MCF 10A (cell line): ENCODE results near the gene ATP2A1. TPM values are rescaled to one million over a fixed set of nuclear protein-coding genes. Genes with fewer than 3 reads are reported as not detected.

Source experiments
- BruUV-seq: library from RNA; stranded (reverse); fragments of 400-500 nt; replicated peaks from 2 replicates; lab custom pipeline; 2021; lab: Mats Ljungman, UMichigan
- CTCF ChIA-PET: fragments of 300-600 bp; sonication (Branson Sonifier 250); formaldehyde crosslinking; extraction: SDS; loops from one replicate; lab custom pipeline; 2021; ENCODE audit warnings: antibody characterized with exemption, inconsistent platforms; lab: Yijun Ruan, JAX
- POLR2A ChIA-PET: fragments of 300-600, 350-650 bp; sonication (Branson Sonifier 250); formaldehyde crosslinking; extraction: SDS; loops from one replicate; lab custom pipeline; 2020; ENCODE audit warnings: antibody characterized with exemption, inconsistent platforms; lab: Yijun Ruan, JAX
- DNase-seq: peaks from one replicate; pipeline ENCODE4 v3.0.0-alpha.2; 2018; ENCODE audit not compliant: unreplicated experiment
- H3K27ac Mint-ChIP-seq: one replicate; pipeline ENCODE4 v1.8.0; 2022; ENCODE audit warnings: mild to moderate bottlenecking, low read depth, mixed read lengths; ENCODE audit not compliant: unreplicated experiment
- H3K27me3 Mint-ChIP-seq: one replicate; pipeline ENCODE4 v1.8.0; 2022; ENCODE audit warnings: mixed read lengths; ENCODE audit not compliant: insufficient read depth, unreplicated experiment
- H3K36me3 Mint-ChIP-seq: one replicate; pipeline ENCODE4 v1.8.0; 2022; ENCODE audit warnings: mild to moderate bottlenecking, moderate library complexity, mixed read lengths; ENCODE audit not compliant: insufficient read depth, unreplicated experiment
- H3K4me1 Mint-ChIP-seq: one replicate; pipeline ENCODE4 v1.8.0; 2022; ENCODE audit warnings: mixed read lengths; ENCODE audit not compliant: insufficient read depth, unreplicated experiment
- H3K4me3 Mint-ChIP-seq: one replicate; pipeline ENCODE4 v1.8.0; 2022; ENCODE audit warnings: mild to moderate bottlenecking, moderate library complexity, mixed read lengths; ENCODE audit not compliant: unreplicated experiment
- H3K9me3 Mint-ChIP-seq: one replicate; pipeline ENCODE4 v1.8.0; 2022; ENCODE audit warnings: mixed read lengths; ENCODE audit not compliant: unreplicated experiment
- CTCF ChIP-seq: fragments of 200-600 bp; IDR thresholded peaks from one replicate; pipeline ENCODE4 v1.8.0; 2022; ENCODE audit warnings: antibody characterized with exemption, mild to moderate bottlenecking; ENCODE audit not compliant: unreplicated experiment
- intact Hi-C: fragments of 100-400 bp; cut with micrococcal nuclease; formaldehyde crosslinking; loops from 2 replicates; pipeline ENCODE4 v1.14.1; 2022
- total RNA-seq: library from RNA; stranded (reverse); gene quantifications from 2 replicates; pipeline ENCODE4 v1.2.3, GENCODE V29; 2022

ATP2A1 gene
- total RNA-seq, 1 experiment from 2014 or later = 0.23 TPM

- no peaks in the 10 kb centered on the region for H3K9me3 Mint-ChIP-seq
- H3K4me3 Mint-ChIP-seq = no peak overlapping the region
- intact Hi-C loops = no loop called here
- BruUV-seq = no TSS peak
- H3K36me3 Mint-ChIP-seq = no peaks in the 10 kb centered on the region
- CTCF ChIA-PET = interaction anchor here (0.6 kb wide), 2 partner anchors 20 to 28 kb away, joined by 3 read pairs; no protein-coding TSS in a partner anchor
- TF ChIP-seq CTCF = no peak
- H3K27me3 Mint-ChIP-seq = no peaks in the 10 kb centered on the region
- POLR2A ChIA-PET = interaction anchor here (0.7 kb wide), 1 partner anchor 50 kb away, joined by 3 read pairs; no protein-coding TSS in a partner anchor
- DNase-seq = no peak
- no peak overlapping the region for H3K27ac Mint-ChIP-seq
- no peaks in the 10 kb centered on the region for H3K4me1 Mint-ChIP-seq
Measured at GRCh38 chr16:28893291-28893690, 15.0 kb downstream of the ATP2A1 start.

GRCh38 chr16:28895609-28896008 lies 17.3 kb downstream of the ATP2A1 start:
- ChIA-PET CTCF (no interaction called here), POLR2A (no interaction called here)
- Mint-ChIP-seq H3K9me3 (no peaks in the 10 kb centered on the region), H3K27me3 (no peaks in the 10 kb centered on the region), H3K36me3 (no peaks in the 10 kb centered on the region), H3K27ac (no peak overlapping the region), H3K4me1 (no peaks in the 10 kb centered on the region), H3K4me3 (no peak overlapping the region)
- intact Hi-C loops = no loop called here
- TF ChIP-seq CTCF = no peak
- BruUV-seq = no TSS peak
- no peak for DNase-seq

DNA sequence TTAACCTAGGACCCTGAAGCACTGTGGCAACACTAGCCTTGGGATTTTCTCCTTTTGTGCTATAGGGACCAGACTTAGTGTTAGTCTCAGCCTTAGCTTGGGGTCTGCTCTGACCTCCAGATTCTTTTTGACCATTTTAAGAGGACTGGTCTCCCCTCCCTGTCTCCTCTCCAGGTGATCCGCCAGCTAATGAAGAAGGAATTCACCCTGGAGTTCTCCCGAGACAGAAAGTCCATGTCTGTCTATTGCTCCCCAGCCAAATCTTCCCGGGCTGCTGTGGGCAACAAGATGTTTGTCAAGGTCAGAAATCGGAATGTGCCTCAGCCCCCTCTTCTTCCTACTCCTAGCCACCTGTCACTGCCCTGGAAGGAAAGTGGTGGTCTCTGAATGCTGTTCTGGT lies 19.5 kb downstream of the ATP2A1 start:
- no TSS peak for BruUV-seq
- H3K27me3 Mint-ChIP-seq = no peaks in the 10 kb centered on the region

DNA sequence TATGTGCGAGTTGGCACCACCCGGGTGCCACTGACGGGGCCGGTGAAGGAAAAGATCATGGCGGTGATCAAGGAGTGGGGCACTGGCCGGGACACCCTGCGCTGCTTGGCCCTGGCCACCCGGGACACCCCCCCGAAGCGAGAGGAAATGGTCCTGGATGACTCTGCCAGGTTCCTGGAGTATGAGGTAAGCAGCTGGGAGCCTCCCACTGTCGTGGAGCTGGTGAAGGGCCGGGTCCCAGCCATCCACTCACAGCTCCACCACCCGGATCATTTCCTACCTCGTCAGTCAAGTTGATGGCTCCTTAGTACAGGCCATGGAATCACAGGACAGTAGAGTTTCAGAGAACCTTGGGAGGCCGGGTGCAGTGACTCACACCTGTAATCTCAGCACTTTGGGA lies 20.0 kb downstream of the ATP2A1 start:
- ChIA-PET POLR2A (no interaction called here), CTCF (interaction anchor here (1.2 kb wide), 1 partner anchor 47 kb away, joined by 3 read pairs; no protein-coding TSS in a partner anchor)
- Mint-ChIP-seq H3K4me3 (no peak overlapping the region), H3K4me1 (no peaks in the 10 kb centered on the region), H3K27me3 (no peaks in the 10 kb centered on the region), H3K27ac (no peak overlapping the region), H3K36me3 (no peaks in the 10 kb centered on the region), H3K9me3 (no peaks in the 10 kb centered on the region)
- BruUV-seq = no TSS peak
- intact Hi-C loops = no loop called here
- TF ChIP-seq CTCF = no peak
- DNase-seq = no peak

More for the DNA sequence above, 19.5 kb downstream of the ATP2A1 start:
- TF ChIP-seq CTCF = no peak
- CTCF ChIA-PET = interaction anchor here (0.7 to 1.2 kb wide), 2 partner anchors 13 to 48 kb away, joined by 3 to 4 read pairs; no protein-coding TSS in a partner anchor
- Mint-ChIP-seq H3K9me3 (no peaks in the 10 kb centered on the region), H3K36me3 (no peaks in the 10 kb centered on the region), H3K27ac (no peak overlapping the region), H3K4me3 (no peak overlapping the region), H3K4me1 (no peaks in the 10 kb centered on the region)
- intact Hi-C loops = no loop called here
- DNase-seq = no peak
- POLR2A ChIA-PET = no interaction called here
